Renal pelvis (tissue), 4 donors: ENCODE results near the gene KHK. TPM values are rescaled to one million over a fixed set of nuclear protein-coding genes. Genes with fewer than 3 reads are reported as not detected.
"Not testable (repeated sequence)": the region's sequence is repeated elsewhere in the genome, so short reads cannot be mapped to it uniquely, and the experiment has no call there.

Experiments used
- DNase-seq: peaks from one replicate; pipeline ENCODE4 v3.0.0-alpha.2; 2013
- polyA plus RNA-seq, 3 donors: library from polyadenylated mRNA; unstranded; fragments of 120-200 nt; gene quantifications; one replicate each; pipeline ENCODE4 v1.2.1, GENCODE V29; 2013; ENCODE audit not compliant: insufficient read length in 3 of 3

The KHK gene
- polyA plus RNA-seq, 3 donors: 57.6 to 62.8 (median 60.6) TPM

GRCh38 chr2:27094353-27094984 is 7.9 kb downstream of the KHK start:
- DNase-seq: no peak

DNA sequence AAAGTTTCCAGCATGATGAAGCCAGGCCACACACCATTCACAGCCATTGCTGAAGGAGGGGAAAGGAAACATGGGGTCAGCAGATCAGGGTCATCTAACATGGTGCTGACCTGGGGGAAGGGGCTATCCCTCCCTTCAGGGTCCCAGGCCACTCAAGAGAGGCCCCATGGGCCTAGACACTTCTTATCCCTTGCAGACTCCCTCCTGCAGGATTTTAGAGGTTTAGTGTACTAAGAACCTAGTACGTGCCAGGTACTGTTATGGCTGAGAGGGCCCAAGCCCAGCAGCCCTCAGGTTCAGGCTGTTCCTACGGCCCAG is 8.8 kb downstream of the KHK start:
- no peak for DNase-seq

- no peak for DNase-seq
Measured at GRCh38 chr2:27095745-27096651, 9.4 kb downstream of the KHK start.

DNA sequence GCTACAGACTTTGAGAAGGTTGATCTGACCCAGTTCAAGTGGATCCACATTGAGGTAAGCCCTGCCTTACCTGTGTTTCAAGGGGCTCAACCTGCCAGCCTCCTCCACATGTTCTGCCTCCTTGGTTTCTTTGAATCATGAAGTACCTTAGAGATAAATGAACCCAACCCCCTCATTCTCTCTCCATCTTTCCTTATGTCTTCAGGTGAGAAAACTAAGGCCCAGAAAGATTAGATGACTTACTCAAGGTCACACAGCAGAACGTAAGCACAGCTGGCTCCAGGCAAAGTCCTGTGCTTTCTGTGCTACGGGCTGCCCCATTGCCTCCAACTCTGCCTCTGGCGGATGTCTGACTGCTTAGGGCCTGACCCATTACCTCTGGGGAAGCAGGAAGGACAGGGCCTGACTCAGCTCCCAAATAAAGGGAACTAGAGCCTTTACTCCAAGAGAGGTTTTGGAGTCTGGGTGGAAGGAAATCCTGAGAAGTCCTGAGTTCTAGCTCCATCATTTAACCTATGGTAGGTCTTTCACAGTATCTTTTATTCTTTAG is 10.3 kb downstream of the KHK start:
- DNase-seq: no peak

DNA sequence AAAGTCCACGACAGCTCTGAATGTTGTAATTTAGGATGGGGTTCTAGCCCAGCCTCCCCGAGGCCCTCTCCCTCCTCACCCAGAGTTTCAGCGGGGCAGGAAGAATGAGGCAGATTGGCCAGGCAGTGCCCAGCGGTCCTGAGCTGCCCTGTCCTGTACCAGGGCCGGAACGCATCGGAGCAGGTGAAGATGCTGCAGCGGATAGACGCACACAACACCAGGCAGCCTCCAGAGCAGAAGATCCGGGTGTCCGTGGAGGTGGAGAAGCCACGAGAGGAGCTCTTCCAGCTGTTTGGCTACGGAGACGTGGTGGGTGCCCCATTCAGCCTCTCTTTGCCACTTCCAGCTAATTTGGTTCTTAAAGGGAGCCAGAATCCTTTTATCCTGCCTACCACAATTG is 10.8 kb downstream of the KHK start:
- no peak for DNase-seq

GRCh38 chr2:27099334-27099955 is 12.9 kb downstream of the KHK start:
- no peak for DNase-seq

DNA sequence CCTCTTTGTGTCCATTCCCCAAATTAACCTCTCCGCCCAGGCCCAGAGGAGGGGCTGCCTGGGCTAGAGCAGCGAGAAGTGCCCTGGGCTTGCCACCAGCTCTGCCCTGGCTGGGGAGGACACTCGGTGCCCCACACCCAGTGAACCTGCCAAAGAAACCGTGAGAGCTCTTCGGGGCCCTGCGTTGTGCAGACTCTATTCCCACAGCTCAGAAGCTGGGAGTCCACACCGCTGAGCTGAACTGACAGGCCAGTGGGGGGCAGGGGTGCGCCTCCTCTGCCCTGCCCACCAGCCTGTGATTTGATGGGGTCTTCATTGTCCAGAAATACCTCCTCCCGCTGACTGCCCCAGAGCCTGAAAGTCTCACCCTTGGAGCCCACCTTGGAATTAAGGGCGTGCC is 13.5 kb downstream of the KHK start:
- no peak for DNase-seq

DNA sequence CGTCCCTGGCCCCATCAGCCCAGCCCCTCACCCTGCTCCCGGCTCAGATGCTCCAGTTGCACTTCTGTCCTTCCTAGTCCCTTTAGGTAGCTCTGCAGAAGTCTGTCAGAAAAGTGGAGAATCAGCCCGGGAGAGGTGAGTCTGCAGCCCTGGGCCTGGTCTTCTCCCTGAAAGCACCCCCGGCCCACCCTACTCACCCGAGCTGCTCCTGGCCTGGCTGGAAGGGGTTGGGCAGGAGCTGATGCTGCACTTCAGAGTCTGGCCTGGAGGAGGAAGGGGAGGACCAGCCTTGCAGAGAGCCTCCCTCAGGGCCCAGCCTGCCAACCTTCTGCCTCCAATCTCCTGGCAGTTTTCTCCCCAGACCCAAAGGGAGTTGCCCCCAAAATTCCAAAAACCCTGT is 15.8 kb downstream of the KHK start:
- DNase-seq: no peak

GRCh38 chr2:27105981-27106380 is 19.4 kb downstream of the KHK start:
- no peak for DNase-seq

DNA sequence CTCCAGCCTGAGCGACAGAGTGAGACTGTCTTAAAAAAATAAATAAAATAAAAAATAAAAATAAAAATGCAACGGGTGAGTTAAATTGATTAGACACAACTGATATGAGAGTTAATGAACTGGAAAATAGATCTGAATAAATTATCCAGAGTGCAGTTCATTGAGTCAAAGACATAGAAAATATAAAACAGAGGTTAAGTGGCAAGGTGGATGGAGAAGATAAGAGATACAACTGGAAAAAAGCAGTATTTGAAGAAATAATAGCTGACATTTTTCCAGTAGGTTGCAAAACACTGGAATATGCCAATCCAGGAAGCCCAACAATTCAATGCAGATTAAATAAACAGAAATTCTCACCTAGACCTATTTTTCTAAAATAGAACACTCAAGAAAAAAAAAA is 21.6 kb downstream of the KHK start:
- no peak for DNase-seq

DNA sequence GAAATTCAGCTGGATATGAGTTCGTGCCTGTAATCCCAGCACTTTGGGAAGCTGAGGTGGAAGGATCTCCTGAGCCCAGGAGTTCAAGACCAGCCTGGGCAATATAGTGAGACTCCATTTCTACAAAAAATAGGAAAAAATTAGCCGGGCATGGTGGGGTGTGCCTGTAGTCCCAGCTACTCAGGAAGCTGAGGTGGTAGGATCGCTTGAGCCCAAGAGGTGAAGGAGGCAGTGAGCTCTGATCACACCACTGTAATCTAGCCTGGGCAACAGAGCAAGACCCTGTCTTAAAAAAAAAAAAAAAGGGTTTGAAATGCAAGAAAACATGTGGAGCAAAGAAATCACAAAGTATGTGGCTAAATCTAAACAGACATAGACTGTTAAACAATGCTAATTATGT is 22.5 kb downstream of the KHK start:
- no peak for DNase-seq

GRCh38 chr2:27110603-27111352 is 24.2 kb downstream of the KHK start:
- DNase-seq: not testable (repeated sequence)

DNA sequence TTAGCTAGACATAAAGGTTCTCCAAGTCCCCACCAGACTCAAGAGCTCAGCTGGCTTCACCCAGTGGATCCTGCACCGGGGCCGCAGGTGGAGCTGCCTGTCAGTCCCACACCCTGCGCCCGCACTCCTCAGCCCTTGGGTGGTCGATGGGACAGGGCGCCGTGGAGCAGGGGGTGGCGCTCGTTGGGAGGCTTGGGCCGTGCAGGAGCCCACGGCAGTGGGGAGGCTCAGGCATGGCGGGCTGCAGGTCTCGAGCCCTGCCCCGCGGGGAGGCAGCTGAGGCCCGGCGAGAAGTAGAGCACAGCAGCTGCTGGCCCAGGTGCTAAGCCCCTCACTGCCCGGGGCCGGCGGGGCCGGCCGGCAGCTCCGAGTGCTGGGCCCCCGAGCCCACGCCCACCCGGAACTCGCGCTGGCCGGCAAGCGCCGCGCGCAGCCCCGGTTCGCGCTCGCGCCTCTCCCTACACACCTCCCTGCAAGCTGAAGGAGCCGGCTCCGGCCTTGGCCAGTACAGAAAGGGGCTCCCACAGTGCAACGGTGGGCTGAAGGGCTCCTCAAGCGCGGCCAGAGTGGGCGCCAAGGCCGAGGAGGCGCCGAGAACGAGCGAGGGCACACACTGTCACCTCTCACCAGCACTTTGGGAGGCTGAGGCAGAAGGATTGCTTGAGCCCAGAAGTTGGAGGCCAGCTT is 25.0 kb downstream of the KHK start:
- not testable (repeated sequence) for DNase-seq

DNA sequence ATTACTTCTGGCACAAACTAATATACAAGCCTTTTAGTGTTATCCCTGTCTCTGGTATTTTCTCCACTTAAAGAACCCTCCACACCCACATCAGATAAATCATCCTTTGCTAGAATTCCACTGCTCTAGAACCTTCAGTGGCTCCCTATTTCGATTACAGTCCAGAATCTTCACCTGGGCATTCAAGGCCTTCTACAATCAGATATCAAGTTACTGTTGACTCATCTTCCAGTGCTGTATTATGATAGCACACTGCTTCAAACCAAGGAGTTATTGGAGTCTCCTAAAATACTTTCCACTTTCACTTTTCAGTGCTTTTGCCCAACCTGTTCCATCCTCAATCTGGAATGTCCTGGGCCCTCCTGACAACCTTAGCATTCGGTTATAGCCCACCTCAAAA is 28.9 kb downstream of the KHK start:
- no peak for DNase-seq

DNA sequence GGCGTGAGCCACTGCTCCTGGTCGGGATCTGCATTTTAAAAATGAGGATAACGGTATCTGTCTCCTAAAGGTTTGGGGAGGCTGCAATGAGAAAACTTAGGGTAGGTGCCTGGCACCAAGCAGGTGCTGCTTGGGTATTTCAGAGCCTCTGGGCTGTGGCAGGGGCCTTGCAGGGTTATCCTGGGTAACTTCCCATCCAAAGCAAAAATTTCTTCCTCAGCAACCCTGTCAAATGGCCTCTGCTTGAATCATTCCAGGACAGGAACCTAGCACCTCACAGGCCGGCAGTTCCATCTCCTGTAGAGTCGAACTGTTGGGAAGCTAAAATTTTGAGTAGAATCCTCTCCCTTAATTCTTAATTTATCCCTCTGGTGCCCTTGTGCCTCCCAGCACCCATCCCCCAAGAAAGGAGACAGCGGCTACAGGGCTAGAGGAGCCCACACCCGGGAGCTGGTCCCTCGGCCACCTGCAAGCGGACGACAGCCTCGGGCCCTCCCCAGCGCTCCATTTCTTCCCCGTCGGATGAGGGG is 31.5 kb downstream of the KHK start:
- DNase-seq: no peak

DNA sequence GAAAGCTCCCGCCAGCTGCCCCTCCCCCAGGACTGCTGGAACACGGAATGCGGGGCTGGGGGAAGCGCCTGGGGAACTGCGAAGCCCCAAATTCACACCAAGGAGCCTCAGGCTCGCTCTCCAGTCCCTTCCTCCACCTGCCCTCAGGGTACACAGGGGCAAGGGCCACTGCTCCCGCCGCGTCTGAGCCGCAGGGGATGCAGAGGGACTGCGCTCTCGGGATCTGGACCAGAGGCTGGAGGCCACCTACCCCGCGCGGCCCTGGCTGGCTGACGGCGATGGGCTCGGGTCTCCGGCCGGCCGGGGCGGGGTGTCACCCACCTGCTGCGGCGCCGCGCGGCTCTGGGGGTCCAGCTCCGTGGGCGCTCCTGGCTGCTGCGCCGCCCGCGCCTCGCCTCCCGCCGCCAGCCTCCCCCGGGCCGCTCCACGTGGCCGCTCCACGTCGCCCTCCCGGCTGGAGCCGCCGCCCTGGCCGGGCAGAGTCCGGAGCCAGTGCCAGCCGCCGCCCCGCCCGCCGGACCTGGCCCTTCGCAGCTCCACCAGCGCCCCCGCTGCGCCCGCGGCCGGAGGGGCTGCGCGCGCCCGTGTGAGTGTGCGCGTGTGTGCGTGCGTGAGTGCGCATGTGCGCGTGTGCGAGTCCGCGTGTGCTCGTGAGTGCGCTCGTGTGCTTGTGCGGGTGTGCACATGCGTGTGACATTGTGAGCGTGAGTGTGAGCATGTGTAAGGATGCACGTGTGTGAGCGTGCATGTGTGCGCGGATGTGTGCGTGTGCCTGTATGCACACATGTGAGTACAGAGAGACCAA is 32.2 kb downstream of the KHK start, which contains the start of gene CGREF1:
TSS of gene CGREF1 (minus strand) at position 604 of the 805 bp plus-strand sequence. CDS start 14,762 bp downstream, outside the sequence.
- DNase-seq: peak; percentile 9

DNA sequence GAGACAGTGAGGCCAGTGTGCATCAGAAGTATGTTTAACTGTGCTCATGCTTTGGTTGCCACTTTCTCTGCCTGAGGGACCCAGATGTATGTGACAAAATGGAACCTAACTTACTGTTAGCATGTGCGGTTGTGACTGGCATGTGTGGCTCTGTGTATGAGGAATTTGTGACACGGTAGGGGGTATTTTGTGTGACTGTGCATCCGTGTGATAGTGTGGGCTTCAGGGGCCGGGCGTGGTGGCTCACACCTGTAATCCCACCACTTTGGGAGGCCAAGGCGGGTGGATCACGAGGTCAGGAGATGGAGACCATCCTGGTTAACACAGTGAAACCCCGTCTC is 32.7 kb downstream of the KHK start:
- not testable (repeated sequence) for DNase-seq

GRCh38 chr2:27121906-27122305 is 35.3 kb downstream of the KHK start:
- no peak for DNase-seq

GRCh38 chr2:27122791-27123190 is 36.2 kb downstream of the KHK start:
- DNase-seq: no peak
